Measurements from ENCODE around the gene IER5.

The IER5 gene

DNA sequence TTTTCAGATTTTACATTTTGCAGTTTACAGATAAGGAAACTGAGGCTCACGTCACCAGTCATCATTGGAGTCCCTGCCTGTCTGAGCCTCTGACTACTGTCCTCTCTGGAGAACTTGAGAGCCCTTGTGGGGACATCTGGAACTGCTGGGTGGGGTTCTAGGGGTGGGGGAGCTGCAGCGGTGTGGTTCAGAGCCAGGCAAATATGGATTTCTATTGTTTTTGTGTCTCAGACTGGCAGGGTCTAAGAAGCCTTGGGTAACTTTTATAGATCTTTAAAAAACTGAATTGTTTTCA lies 46.9 kb downstream of the IER5 start:
- DNase-seq (ENCODE audit: low read depth): no peak

- DNase-seq (ENCODE audit: low read depth): no peak
Measured at GRCh38 chr1:181135815-181136737, 47.6 kb downstream of the IER5 start.

DNA sequence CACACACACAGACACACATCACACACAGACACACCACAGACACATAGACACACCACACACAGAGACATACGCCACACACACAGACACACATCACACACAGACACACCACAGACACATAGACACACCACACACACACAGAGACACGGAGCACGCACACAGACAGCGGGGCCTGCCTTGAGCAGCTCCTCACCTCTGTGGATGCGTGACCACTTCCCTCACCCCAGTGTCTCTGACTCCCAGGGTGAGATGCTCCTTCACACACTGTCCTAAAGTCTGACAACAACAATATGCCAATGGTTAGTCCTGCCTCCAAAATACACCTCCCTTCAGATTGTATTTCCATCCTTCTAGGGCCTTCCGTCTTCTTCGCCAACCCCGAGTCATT lies 48.2 kb downstream of the IER5 start:
- no peak for DNase-seq (ENCODE audit: low read depth)

DNA sequence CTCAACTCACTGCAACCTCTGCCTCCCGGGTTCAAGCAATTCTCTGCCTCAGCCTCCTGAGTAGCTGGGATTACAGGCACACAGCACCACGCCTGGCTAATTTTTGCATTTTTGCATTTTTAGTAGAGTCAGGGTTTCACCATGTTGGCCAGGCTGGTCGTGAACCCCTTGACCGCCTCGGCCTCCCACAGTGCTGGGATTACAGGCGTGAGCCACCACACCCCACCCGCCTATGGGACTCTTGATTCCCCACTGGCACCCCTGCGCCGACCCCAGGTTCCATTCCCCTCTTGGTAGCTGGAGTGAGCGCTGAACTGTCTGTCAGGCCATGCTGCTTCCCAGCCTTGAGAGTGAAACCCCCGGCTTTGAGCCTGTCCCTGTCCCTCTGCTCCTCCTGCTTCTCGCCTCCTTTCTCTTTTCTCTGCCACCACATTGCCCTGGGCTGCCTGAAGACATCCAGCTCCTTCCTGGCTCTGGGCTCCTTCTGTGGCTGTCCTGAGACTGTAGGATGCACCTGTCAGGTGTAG lies 48.8 kb downstream of the IER5 start:
- no peak for DNase-seq (ENCODE audit: low read depth)

GRCh38 chr1:181139631-181140061 lies 51.1 kb downstream of the IER5 start:
- DNase-seq (ENCODE audit: low read depth): no peak

GRCh38 chr1:181140398-181140797 lies 51.9 kb downstream of the IER5 start:
- no peak for DNase-seq (ENCODE audit: low read depth)

GRCh38 chr1:181140891-181141290 lies 52.4 kb downstream of the IER5 start:
- DNase-seq (ENCODE audit: low read depth): no peak

- no peak for DNase-seq (ENCODE audit: low read depth)
Measured at GRCh38 chr1:181141431-181141910, 53.0 kb downstream of the IER5 start.
